PC-9 (cell line): ENCODE results near the gene TRIM51. TPM values are rescaled to one million over a fixed set of nuclear protein-coding genes. Genes with fewer than 3 reads are reported as not detected.

ENCODE experiments used
- total RNA-seq: library from RNA; stranded (reverse); gene quantifications from 2 replicates; pipeline ENCODE4 v1.2.3, GENCODE V29; 2021

TRIM51 gene
- total RNA-seq, 1 experiment from 2014 or later = not detected

Other genes with a start within 250 kb of the TRIM51 start
- gene OR4P4, start 248.2 kb upstream of the TRIM51 start, total RNA-seq = not detected in 2 replicates
- gene OR4S2, start 235.0 kb upstream of the TRIM51 start, total RNA-seq = not detected in 2 replicates
- gene OR4C6, start 221.1 kb upstream of the TRIM51 start, total RNA-seq = not detected in 2 replicates
- gene OR5D13, start 109.9 kb upstream of the TRIM51 start, total RNA-seq = not detected in 2 replicates
- not detected in 2 replicates for gene OR5D14, start 87.7 kb upstream of the TRIM51 start, total RNA-seq
- gene OR5L1, start 71.9 kb upstream of the TRIM51 start, total RNA-seq = not detected in 2 replicates
- gene OR5D18, start 63.7 kb upstream of the TRIM51 start, total RNA-seq = not detected in 2 replicates
- gene OR5L2, start 56.1 kb upstream of the TRIM51 start, total RNA-seq = not detected in 2 replicates
- gene OR5D16, start 44.5 kb upstream of the TRIM51 start, total RNA-seq = not detected in 2 replicates
- not detected in 2 replicates for gene OR5W2, start 31.3 kb downstream of the TRIM51 start, total RNA-seq
- gene OR5I1, start 53.1 kb downstream of the TRIM51 start, total RNA-seq = not detected in 2 replicates
- gene OR10AG1, start 86.6 kb downstream of the TRIM51 start, total RNA-seq = not detected in 2 replicates
- not detected in 2 replicates for gene OR5F1, start 111.3 kb downstream of the TRIM51 start, total RNA-seq
- not detected in 2 replicates for gene OR5AS1, start 144.4 kb downstream of the TRIM51 start, total RNA-seq
- not detected in 2 replicates for gene OR8I2, start 210.0 kb downstream of the TRIM51 start, total RNA-seq
- not detected in 2 replicates for gene OR8H2, start 220.4 kb downstream of the TRIM51 start, total RNA-seq
- not detected in 2 replicates for gene OR8H3, start 239.1 kb downstream of the TRIM51 start, total RNA-seq